Hippocampal formation (tissue), 2 donors: ENCODE results near the gene CYP4F22.

Source experiments
- DNase-seq, 2 donors: peaks; one replicate each; lab custom pipeline; 2025; lab: John Stamatoyannopoulos, UW

CYP4F22 gene

DNA sequence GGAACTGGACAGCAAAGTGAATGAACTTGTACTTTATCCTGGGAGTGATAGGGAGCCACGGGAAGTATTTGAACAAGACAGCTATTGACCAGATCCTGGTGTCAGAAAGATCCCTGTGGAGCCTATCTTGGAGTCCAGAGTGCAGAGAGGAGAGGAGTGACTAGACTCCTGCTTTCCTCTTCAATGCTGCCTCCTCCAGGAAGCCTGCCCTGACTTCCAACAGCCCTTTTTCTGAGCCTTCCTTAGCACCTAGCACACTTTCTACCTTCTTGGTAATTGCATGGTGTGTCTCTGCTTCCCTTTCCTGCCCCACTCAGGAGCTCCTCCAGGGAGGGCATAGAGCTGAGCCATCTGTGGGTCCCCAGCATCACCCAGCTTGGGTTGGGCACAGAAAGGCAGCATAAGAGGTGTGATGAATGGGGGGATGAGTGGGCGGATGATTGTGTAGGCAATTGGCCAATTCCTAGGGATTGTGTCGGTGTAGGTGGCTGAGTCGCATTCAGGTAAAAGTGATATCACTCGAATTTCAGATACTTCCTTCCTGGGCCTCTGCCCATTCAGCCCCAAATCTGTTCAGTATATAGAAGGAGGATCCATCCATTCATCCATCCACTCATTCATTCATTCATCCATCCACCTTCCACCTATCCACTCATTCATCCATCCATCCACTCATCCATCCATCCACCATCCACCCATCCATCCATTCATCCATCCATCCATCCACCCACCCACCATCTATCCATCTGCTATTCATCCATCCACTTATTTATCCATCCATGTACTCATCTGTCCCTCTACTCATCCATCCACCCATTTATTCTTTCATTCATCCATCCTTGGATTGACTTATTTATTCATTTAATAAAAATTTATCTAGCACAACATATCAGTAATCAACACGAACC is 26.9 kb downstream of the CYP4F22 start:
- no peak for DNase-seq

DNA sequence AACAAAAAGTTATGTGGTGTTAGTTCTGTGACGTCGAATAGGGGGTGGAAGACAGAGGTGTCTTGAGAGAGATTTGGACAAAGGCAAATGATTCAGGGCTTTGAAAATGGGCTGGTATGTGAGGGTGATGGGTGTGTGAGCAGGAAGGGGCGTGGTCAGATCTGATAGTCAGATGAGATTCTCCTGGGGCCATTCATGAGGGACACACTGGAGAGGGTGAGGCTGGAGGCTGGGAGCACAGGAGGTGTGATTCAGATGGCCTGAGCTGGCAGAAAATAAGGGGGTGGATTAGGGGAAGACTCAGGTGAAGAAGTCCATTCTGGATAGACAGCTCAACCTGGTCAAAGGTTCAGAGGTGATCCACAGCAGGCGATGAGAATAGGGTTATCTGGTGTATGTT is 28.0 kb downstream of the CYP4F22 start:
- DNase-seq: no peak

DNA sequence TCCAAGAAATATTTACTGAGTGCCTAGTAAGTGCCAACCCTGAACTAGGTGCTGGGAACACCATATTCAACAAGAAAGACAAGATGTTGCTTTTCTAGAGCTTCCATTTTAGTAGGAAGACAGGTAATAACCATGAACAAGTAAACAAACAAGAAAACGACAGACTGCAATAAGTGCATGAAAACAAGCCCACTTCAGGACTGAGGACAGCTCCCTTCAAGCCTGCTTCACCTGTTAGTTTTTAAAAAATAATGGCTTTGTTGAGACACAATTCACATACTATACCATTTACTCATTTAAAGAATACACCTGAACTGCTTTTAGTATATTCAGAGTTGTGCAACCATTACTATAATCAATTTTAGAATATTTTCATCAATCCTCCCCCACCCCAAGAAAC is 30.4 kb downstream of the CYP4F22 start:
- DNase-seq: no peak

DNA sequence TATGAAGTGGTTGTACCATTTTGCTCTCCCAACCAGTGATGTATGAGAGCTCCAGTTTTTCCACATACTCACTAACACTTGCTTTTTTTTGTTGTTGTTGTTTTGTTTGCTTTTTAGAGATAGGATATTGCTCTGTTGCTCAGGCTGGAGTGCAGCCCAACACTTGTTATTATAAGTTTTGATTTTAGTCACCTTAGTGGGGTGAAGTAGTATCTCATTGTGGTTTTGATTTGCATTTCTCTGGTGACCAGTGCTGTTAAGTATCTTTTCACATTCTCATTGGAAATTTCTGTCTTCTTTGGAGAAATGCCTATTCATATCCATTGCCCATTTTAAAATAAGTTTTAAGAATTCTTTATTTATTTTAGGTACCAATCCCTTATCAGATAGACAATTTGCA is 31.3 kb downstream of the CYP4F22 start:
- no peak for DNase-seq

DNA sequence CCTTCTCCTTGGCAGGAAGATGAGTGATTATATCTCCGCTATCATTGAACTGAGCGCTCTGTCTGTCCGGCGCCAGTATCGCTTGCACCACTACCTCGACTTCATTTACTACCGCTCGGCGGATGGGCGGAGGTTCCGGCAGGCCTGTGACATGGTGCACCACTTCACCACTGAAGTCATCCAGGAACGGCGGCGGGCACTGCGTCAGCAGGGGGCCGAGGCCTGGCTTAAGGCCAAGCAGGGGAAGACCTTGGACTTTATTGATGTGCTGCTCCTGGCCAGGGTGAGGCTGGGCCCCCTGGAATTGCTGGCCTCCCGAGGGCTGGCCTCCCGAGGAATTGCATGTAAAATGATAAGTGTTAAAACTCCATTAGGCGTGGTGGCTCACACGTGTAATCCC is 32.1 kb downstream of the CYP4F22 start:
- DNase-seq: no peak

DNA sequence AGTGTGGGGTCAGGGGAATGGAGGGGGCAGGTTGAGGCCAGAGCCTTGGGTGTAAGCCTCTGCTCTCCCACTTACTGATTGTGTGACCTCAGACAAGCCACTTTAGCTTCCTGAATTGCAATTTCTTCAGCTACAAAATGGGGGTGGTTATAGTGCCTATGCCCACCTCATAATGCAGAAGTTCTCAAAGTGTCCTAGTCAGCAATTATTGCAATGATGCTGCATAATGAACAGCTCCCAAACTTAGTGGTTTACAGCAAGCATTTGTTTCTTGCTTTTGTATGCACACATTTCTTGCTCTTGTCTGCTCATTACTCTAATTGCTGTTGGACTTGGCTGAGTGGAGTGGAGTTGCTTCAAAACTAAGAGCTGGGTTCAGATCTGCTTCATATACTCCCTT is 36.0 kb downstream of the CYP4F22 start:
- DNase-seq: no peak

DNA sequence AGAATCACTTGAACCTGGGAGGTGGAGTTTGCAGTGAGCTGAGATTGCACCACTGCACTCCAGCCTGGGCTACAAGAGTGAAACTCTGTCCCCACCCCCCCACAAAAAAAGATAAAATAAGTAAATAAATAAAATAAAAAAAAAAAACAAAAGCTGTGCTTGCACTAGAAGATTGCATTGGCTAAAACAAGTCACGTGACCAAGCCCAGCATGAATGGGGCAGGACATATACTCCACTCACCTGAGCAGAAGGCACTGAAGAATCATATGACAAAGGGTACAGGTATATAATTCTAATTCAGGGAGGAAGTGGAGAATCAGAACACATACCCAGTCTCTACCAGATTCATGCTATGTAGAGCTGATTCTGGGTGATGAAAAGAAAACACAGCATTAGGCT is 36.6 kb downstream of the CYP4F22 start:
- DNase-seq: no peak

DNA sequence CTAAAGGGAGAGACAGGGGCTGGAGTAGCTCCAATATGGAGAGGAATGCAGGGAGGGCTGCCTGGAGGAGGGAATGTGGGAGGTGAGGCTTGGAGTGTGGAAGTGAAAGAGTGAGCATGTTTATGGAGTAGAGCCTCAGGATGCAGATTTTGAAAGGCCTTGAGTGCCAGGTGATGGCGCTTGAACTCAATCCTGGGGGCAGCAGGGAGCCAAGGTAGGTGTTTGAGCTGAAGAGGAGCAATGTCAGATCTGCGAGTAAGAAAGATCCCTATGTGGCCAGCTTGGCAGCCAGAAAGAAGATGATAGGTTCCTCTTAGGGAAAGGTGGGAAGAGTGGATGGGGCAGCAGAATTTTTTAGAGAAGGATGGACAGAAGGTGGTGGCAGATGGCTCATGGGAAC is 40.3 kb downstream of the CYP4F22 start:
- DNase-seq: no peak

DNA sequence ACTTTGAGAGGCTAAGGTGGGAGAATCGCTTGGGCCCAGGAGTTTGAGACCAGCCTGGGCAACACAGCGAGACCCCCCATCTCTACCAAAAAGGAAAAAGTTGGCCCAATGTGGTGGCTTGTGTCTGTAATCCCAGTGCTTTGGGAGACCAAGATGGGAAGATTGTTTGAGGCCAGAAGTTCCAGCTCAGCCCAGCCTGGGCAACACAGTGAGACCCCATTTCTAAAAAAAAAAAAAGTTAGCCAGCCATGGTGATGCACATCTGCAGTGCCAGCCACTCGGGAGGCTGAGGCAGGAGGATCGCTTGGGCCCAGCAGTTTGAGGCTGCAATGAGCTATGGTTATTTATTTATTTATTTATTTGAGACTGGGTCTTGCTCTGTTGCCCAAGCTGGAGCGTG is 41.3 kb downstream of the CYP4F22 start:
- no peak for DNase-seq

DNA sequence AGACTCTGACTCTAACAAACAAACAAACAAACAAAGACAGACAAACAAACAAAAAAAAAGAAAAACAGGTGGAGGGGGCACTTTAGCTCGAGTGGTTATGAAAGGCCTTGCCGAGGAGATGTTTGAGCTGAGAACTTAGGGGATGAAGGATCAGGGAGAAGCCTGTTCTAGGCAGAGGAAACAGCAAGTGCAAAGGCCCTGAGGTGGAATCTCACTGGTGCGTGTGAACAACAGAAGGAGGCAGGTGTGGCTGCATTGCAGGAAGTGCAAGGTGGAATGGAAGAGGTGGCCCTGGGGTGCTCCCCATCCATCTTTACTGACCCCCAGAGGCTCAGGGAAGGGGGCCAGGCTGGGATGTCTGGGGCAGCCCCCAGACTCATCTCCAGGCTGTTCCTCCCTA is 41.9 kb downstream of the CYP4F22 start:
- no peak for DNase-seq

DNA sequence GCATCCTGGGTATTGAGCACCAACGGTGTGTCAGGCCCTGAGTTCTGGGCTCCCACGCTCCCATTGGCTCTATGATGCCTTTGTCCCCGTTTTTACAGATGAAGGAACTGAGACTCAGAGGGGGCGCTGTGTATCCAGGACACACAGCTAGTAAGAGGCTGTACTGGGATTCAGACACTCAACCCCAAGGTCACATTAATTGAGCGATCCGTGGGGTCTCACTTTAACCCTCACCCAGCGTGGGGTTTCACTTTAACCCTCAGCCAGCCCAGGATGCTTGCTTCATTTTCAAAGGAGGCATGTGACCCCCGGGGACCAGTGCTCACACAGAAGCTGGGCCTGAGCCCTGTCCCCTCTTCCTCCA is 42.6 kb downstream of the CYP4F22 start:
- no peak for DNase-seq

DNA sequence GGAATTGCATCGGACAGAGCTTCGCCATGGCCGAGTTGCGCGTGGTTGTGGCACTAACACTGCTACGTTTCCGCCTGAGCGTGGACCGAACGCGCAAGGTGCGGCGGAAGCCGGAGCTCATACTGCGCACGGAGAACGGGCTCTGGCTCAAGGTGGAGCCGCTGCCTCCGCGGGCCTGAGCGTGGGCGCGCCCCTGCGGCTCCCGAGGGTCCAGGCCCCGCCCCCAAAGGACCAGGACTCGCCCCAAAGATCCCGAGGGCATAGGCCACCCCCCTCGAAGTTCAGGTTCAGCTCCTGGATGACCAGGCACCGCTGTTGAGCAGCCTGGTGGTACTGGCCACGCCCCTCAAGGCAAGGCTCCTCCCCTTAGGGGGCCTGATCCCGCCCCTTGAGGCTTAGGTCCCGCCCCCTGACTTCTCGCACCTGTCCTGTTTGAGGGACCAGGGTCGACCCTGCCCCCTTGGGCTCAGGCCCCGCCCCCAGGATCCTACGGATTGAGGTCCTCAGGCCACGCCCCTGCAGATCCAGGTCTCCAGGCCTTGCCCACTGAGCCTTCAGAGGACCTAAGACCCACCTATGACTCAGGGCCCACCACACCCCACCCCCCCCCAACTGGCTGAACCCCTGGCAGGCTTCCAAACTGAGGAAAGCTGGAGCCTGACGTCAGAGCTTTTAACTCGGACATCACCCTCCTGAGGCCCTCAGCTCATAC is 43.1 kb downstream of the CYP4F22 start:
- DNase-seq: no peak

DNA sequence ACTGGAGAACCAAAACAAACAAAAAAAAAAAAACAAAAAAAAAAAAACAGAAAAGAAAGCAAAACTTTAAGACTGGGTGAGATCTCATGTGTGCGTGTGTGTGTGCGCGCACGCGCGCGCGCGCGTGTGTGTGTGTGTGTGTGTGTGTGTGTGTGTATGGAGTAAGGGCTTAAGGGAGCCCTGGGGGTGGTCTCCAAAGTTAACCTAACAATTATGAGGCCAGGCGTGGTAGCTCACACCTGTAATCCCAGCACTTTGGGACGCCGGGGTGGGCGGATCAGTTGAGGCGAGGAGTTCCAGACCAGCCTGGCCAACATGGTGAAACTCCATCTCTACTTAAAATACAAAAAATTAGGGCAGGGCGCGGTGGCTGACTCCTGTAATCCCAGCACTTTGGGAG is 46.7 kb downstream of the CYP4F22 start:
- no peak for DNase-seq

DNA sequence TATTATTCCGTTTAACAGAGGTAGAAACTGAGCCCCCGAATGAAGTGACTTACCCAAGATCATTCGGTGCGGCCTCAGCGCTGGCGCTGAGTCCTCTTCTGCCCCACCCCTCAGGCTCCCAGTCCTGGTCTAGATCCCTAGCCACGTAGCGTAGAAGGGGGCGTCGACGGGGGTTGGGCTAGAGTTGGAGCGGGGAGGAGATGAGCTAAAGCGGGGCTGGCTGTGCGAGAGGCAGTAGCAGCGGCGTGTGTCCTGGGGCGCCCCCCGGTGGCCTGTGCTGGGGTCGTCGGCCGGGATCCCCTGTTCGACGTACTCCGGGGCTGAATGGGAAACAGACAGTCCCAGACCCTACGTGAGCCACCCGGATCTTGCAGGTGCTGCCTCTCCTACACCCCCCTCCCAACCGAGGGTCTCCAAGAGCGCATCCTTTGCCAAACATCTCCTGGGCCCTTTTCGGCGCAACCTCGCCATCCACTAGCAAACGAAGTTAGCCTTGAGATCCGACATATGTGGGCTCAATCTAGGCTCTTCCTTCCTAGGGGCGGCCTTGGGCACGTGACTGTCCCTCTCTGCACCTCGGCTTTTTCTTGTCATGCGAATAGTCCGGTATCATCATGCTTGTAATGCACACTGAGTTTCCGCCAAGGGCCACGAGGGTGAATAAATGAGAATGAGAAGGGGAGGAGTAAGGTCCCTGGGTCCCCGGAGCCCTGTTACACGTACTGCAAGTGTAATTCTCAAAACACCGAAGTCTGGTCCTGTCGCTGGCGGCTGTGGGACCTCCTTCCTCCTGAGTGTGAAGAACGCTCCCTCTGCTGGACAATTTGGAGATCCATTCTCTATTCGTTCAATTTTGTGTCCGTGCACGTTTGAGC is 47.7 kb downstream of the CYP4F22 start:
- DNase-seq: peak; percentile 49 to 79

DNA sequence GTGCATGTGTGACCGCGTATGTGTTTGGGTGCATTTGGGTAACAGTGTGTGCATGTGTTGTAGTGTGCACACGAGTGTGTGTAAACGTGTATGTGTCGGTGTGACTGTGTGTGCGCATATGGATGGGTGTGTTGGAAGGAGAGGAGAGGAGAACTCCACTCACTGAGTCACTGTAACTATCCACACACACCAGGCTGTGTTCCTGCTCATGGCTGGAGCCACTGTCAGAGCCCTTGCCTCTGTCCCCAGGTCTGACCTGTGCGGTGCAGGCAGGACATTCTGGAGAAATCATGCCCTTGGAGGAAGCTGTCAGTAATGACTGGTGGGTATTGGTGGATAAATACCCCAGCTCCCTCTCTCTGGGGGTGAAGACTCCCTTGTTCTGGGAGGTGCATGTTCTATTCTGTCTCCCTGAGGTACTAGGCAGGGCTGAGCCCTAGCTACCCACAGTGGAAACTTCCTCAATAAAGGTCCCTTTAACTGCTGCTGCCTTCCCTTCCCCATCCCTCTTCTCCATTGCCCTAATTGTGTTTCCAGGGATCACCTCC is 48.4 kb downstream of the CYP4F22 start:
- no peak for DNase-seq

DNA sequence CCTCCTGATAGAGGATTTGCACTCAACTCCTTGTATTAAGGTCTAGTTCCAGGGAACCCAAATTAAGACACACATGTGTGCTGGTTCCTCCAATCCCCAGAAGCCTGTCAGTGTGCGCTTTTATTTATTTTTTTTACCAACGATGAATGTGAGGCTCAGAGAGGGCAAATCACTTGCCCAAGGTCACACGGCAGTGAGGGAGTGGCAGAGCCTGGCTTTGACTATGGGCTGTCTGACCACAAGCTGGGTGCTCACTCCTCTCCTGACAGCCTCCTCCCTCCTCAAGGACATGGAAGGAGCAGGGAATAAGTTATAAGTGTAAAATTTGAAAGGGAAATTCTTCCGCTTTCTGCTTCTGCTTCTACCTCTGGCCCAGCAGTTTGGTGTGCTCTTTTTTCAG is 48.9 kb downstream of the CYP4F22 start:
- DNase-seq: no peak

DNA sequence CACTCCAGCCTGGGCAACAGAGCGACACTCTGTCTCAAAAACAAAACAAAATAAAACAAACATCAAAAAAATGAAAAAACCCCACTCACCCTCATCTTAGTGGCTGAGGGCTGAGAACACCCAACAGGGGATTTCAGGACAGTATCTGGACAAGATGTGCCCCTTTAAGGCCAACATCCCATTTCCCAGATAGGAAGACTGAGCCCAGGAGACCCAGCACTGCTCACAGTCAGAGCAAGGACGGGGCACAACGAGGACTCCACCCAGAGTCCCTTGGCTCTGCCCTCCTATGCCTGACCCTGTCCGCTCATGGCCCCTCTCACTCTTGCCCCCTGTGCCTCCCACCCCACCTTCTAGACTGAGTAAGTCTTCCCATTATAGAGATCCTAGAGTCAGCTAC is 53.8 kb downstream of the CYP4F22 start:
- no peak for DNase-seq

DNA sequence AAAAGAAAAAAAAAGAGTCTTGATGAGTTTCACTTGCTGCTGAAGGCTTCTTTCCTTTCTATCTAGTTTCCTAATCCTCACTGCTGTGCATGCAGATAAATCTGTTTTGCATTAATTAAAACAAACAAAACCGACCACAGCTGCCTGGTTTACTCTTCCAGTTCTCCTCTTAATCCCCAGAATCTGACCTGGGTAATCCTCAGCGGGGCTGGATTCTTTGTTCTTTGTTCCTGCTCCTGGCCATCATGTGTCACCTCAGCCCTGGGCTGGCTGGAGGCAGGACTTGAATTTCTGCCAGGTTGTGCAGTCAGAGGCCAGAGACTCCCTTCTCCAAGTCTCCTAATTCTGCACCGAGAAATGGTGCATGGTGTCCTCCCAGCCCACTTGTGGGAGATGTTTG is 54.5 kb downstream of the CYP4F22 start:
- no peak for DNase-seq

DNA sequence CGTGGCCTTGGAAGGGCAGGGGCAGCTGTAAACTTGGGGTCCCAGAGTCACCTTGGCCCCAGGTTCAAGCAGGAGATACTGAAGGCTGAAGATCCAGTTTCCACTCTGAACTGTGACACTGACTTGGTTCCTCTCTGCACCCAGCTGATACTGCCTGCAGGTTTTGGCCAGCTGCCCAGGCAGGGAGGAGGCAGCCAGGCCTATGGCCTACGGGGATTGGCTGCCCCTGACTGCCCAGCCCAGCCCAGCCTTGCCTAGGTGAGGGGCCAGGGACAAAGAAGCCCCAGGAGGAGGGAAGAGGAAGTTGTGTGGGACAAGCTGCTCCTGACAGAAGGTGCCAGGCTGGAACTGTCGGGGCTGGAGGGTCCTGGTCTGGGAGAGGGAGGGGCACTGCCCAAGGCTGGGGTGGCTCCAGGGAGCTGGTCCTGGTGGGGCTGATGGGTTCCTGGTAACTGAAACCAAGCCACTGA is 55.0 kb downstream of the CYP4F22 start:
- DNase-seq: no peak

DNA sequence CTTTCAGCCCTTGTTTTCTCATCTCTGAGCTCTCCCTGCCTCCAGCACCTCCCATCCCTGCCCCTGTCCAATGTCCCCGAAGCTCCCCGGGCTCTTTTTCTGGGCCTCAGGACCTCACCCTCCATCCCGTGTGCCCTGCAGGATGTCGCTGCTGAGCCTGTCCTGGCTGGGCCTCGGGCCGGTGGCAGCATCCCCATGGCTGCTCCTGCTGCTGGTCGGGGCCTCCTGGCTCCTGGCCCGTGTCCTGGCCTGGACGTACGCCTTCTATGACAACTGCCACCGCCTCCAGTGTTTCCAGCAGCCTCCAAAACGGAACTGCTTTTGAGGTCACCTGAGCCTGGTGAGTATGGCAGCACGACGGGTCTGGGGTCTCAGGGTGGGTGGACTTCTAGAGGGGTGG is 55.6 kb downstream of the CYP4F22 start:
- no peak for DNase-seq

DNA sequence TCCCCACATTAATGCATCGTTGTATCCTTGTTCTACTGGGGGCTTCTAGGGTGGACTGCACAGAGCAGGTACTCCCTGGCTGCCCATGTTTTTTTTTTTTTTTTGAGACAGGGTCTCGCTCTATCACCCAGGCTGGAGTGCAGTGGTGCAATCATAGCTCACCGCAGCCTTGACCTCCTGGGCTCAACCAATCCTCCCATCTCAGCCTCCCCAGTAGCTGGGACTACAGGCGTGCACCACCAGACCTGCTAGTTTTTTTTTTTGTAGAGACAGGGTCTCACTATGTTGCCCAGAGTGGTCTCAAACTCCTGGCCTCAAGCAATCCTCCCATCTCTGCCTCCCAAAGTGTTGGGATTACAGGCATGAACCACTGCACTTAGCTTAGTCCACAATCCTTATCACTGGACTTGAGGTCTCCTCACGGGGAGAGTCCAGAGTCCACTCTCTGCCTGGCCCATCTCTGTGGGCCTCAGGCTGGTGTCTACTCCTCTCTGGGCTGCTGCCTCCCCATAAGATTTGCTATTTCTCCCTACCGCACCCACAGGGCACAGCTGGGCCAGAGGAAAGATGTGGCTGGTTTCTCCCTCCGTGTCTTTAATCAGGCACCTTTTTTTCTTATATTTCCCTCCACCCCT is 56.3 kb downstream of the CYP4F22 start:
- no peak for DNase-seq

DNA sequence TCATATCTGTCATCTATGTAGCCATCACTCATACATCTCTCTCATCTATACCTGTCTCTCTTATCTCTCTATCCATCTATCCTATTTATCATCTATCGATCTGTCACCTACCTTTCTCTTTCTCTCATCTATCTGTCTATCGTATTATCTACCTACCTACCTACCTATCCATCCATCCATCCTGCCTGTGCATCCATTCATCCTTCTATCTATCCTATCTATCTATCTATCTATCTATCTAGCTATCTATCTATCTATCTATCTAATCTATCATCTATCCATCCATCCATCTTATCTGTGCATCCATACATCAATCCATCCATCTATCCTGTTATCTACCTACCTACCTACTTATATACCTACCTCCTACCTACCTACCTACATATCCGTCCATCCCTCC is 62.1 kb downstream of the CYP4F22 start:
- DNase-seq: no peak
